ENCODE measurements around the gene OAS2.

The OAS2 gene

DNA sequence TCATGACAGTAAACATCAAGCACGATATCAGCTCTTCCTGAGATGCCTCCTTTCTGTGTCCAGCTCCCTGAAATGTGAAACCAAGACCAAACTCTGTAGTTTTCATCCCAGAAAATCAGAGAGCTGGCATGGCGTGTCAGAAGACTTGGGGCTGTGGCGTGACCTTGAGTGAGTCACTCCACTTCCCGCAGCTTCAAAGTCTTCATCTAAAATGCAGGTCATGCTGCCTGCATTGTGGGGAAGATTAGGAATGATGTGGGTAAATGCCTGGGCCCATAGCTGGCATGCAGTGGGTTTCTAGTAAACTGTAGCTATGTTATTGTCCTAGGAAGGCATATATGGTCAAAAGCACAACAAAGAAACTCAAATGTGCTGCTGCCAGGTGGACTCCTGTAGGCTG is 28.8 kb downstream of the OAS2 start:
- DNase-seq (ENCODE audit: low read depth in 1 of 2, low spot score in 1 of 2), result no peak

DNA sequence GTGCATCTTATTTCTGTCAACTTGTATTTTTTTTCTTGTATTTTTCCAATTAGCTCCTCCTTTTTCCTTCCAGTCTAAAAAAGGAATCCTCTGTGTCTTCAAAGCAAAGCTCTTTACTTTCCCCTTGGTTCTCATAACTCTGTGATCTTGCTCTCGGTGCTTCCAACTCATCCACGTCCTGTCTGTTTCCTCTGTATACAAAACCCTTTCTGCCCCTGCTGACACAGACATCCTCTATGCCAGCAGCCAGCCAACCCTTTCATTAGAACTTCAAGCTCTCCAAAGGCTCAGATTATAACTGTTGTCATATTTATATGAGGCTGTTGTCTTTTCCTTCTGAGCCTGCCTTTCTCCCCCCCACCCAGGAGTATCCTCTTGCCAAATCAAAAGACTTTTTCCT is 32.4 kb downstream of the OAS2 start:
- DNase-seq (ENCODE audit: low read depth in 1 of 2, low spot score in 1 of 2), result no peak

GRCh38 chr12:113014565-113014964 is 36.2 kb downstream of the OAS2 start:
- no peak for DNase-seq (ENCODE audit: low read depth in 1 of 2, low spot score in 1 of 2)

- DNase-seq (ENCODE audit: low read depth in 1 of 2, low spot score in 1 of 2), result no peak
Measured at GRCh38 chr12:113016796-113017195, 38.5 kb downstream of the OAS2 start.

DNA sequence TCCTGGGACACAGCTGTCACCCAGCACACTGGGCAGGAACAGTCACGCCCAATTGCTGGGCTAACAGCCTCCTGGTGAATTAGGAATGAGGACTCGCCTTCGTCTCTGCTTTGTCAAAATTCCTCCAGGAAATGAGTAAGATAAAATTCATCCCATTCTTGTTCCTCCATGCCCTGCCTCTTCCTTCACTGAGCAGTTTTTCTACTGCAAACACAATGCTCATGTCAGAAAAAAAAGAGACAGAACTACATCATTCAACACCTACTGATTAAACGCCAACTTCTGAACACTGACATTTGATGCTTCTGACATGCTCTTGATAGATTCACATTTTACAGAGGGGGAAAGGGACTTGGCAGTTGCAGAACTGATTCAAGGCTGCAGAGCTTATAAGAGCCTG is 40.7 kb downstream of the OAS2 start:
- no peak for DNase-seq (ENCODE audit: low read depth in 1 of 2, low spot score in 1 of 2)

DNA sequence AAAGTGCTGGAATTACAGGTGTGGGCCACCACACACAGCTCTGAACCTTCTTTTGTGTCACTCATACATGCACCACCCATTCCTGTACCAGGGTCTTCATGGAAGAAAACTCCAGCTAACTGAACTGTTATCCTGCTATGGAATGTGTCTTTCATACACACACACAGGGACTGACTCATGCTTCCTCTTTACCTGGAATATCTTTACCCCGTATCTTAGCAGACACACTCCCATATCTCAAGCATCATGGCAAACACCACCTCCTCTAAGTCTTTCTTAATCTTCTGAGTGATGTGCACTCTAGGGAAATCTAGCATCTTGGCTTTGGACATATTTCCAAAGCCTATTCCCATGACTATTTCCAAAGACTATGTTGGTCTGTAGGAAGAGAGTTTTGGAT is 43.2 kb downstream of the OAS2 start:
- no peak for DNase-seq (ENCODE audit: low read depth in 1 of 2, low spot score in 1 of 2)

GRCh38 chr12:113022563-113023297 is 44.4 kb downstream of the OAS2 start:
- no peak for DNase-seq (ENCODE audit: low read depth in 1 of 2, low spot score in 1 of 2)

DNA sequence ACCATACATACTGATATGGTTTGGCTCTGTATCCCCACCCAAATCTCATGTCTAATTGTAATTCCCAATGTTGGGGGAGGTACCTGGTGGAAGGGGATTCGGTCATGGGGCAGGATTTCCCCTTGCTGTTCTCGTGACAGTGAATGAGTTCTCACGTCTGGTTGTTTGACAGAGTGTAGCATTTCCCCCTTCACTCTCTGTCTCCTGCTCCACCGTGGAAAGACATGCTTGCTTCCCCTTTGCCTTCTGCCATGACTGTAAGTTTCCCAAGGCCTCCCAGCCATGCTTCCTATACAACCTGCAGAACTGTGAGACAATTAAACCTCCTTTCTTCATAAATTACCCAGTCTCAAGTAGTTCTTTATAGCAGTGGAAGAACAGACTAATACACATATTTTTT is 49.4 kb downstream of the OAS2 start:
- DNase-seq (ENCODE audit: low read depth in 1 of 2, low spot score in 1 of 2), result no peak

GRCh38 chr12:113030875-113031525 is 52.7 kb downstream of the OAS2 start:
- no peak for DNase-seq (ENCODE audit: low read depth in 1 of 2, low spot score in 1 of 2)

DNA sequence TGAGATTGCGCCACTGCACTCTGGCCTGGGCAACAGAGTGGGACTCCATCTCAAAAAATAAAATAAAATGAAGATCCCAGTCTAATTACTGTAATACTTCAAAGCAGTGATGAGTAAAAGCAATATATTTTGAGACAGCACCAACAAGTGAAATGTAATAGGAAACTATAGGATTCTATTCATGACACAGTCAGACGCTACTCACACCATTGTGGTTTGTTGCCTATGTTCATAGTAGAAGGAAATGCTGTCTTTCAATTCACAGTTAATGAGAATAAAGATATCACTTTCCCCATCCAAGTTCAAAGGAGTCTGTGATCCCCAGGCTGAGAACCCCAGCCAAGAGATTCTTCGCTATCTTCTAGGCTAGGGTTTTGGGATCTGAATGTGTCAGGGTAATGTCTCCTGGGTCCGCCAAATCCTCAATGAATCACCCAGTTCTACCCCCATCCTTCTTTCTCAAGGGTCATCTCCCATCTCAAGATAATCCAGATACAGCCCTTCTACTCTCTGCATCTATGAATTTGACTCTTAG is 61.7 kb downstream of the OAS2 start:
- no peak for DNase-seq (ENCODE audit: low read depth in 1 of 2, low spot score in 1 of 2)

- DNase-seq (ENCODE audit: low read depth in 1 of 2, low spot score in 1 of 2), result no peak
Measured at GRCh38 chr12:113040722-113041171, 62.4 kb downstream of the OAS2 start.

DNA sequence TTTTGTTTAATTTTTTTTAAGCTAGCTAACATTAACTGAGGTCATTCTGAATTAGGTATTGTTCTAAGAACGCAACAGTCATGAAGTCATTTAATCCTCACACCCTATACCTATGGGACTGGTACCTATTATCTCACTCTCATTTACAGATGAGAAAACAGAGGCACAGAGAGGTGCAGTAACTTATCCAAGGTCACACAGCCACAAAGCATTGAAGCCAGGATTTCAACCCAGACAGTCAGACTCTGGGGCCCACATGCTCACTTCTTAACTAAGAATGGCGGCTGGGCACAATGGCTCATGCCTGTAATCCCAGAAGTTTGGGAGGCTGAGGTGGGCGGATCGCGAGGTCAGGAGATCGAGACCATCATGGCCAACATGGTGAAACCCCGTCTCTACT is 63.2 kb downstream of the OAS2 start:
- DNase-seq (ENCODE audit: low read depth in 1 of 2, low spot score in 1 of 2), result no peak

DNA sequence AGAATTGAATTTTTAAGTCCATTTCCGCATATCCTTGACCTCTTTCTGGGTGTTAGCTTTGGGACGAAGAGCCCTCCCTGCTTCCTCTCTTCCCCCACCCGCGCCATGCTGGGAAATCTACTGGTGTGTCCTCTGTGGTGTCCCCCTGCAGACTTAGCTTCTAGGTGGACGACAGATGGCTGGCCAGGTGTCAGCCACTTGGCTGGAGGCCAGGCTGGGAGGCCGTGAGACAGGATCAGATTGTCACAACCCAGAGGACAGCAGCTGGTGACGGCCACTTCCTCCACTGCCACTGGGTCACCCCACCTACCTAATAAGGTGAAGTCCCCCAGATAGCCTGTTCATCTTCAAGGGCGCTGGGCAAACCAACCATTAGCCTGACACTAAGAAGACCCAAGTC is 64.9 kb downstream of the OAS2 start:
- DNase-seq (ENCODE audit: low read depth in 1 of 2, low spot score in 1 of 2), result no peak

GRCh38 chr12:113044516-113044915 is 66.2 kb downstream of the OAS2 start:
- DNase-seq (ENCODE audit: low read depth in 1 of 2, low spot score in 1 of 2), result no peak

DNA sequence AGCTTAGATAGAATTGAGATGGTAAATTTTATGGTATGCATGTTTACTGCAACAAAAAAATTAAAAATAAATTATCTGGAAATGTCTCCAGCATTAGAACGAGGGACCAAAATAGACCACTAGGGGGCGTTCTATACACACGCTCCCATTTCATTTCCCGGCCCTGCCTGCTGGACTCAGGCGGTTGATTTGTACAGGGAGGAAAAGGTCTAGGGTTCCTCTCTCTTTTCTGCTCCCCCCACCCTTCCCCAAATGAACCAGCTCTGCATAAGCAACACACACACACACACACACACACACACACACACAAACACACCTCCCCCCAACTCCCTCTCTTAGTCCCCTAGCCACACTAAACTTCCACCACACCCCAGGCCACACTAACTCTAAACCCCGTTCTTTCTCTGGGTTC is 70.4 kb downstream of the OAS2 start:
- peak in 1 of 2 donors; percentile 65 for DNase-seq (ENCODE audit: low read depth in 1 of 2, low spot score in 1 of 2)

- no peak for DNase-seq (ENCODE audit: low read depth in 1 of 2, low spot score in 1 of 2)
Measured at GRCh38 chr12:113049976-113050742, 71.8 kb downstream of the OAS2 start.

- DNase-seq (ENCODE audit: low read depth in 1 of 2, low spot score in 1 of 2), result no peak
Measured at GRCh38 chr12:113050795-113051194, 72.5 kb downstream of the OAS2 start.

GRCh38 chr12:113051759-113052158 is 73.4 kb downstream of the OAS2 start:
- no peak for DNase-seq (ENCODE audit: low read depth in 1 of 2, low spot score in 1 of 2)

DNA sequence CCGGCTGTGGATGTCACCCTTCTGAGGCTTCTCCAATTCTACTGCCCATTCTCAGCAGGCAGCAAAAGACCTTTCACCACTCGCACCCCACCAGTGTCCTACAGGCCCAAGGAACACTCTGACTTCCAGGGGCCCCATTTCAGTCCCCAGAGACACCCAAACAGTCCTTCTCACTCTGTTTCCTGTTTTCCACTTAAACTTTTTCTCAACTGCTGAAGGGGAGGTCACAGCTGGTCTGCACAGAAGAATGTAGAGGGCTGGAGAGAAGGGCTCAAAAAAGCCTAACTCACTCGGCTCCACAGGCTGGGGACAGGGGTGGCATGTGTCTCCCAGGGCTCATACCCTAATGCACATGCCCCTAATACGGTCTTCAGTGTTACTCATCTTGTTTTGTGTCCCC is 74.0 kb downstream of the OAS2 start:
- DNase-seq (ENCODE audit: low read depth in 1 of 2, low spot score in 1 of 2), result no peak

DNA sequence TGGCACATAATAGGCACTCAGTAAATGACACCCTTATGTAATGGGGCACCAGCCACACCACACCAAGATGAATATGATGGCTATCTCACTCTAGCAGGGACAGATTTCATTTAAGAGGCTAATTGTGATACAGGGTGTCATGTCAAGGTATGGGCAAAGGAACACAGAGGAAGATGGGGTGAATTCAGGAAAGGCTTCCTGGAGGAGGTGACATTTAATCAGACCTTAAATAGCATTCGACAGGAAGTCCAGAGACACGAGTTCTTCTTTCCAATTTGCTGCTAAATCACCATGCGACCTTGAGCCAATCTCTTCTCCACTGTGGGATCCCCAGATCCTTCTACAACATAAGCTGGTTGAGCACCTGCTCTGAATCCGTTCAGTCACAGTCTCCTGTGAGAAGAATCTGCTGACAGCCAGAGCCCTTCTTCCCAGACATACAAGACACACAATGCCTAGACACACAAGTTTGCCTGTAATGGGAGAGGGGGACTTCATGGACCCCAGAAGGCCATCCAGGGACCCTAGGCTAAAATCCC is 76.7 kb downstream of the OAS2 start:
- DNase-seq (ENCODE audit: low read depth in 1 of 2, low spot score in 1 of 2), result no peak

GRCh38 chr12:113055594-113056380 is 77.5 kb downstream of the OAS2 start:
- no peak for DNase-seq (ENCODE audit: low read depth in 1 of 2, low spot score in 1 of 2)
